Measurements from ENCODE around the gene ABCF2. TPM values are rescaled to one million over a fixed set of nuclear protein-coding genes. Genes with fewer than 3 reads are reported as not detected.

The ABCF2 gene
- total RNA-seq, 1 donor from 2014 or later = 23.3 TPM

GRCh38 chr7:151240536-151240935 is 13.5 kb upstream of the ABCF2 start:
- no peak overlapping the region for H3K4me3 ChIP-seq
- no peak for TF ChIP-seq CTCF (IDR thresholded peaks at IDR 0.05)
- intact Hi-C loops (cut with DNase I) = loop anchor here (5.0 kb wide), 1 partner anchor 62 kb away; no protein-coding TSS in a partner anchor
- DNase-seq (no peak), ATAC-seq (no peak)
- H3K36me3 ChIP-seq = peaks cover 62% of the 10 kb centered on the region
- peaks cover 11% of the 10 kb centered on the region for H3K27me3 ChIP-seq (ENCODE audit: low read depth)
- H3K9me3 ChIP-seq = no peaks in the 10 kb centered on the region
- H3K4me1 ChIP-seq = peaks cover 26% of the 10 kb centered on the region
- H3K27ac ChIP-seq = no peak overlapping the region

- H3K9me3 ChIP-seq = no peaks in the 10 kb centered on the region
- H3K27ac ChIP-seq = no peak overlapping the region
- DNase-seq (no peak), ATAC-seq (no peak)
- H3K27me3 ChIP-seq (ENCODE audit: low read depth) = peaks cover 5% of the 10 kb centered on the region
- H3K36me3 ChIP-seq = peaks cover 68% of the 10 kb centered on the region
- no peak for TF ChIP-seq CTCF (IDR thresholded peaks at IDR 0.05)
- intact Hi-C loops (cut with DNase I) = loop anchor here (5.0 kb wide), 1 partner anchor 62 kb away; no protein-coding TSS in a partner anchor
- H3K4me1 ChIP-seq = peaks cover 20% of the 10 kb centered on the region
- no peak overlapping the region for H3K4me3 ChIP-seq
Observed at GRCh38 chr7:151239837-151240459, 12.9 kb upstream of the ABCF2 start.

- Histone ChIP-seq H3K9me3 (no peaks in the 10 kb centered on the region), H3K27me3 (ENCODE audit: low read depth) (no peaks in the 10 kb centered on the region), H3K36me3 (peaks cover 73% of the 10 kb centered on the region), H3K4me3 (no peak overlapping the region), H3K27ac (no peak overlapping the region), H3K4me1 (peaks cover 15% of the 10 kb centered on the region)
- intact Hi-C loops (cut with DNase I) = no loop called here
- DNase-seq (no peak), ATAC-seq (no peak)
- TF ChIP-seq CTCF (IDR thresholded peaks at IDR 0.05) = no peak
Observed at GRCh38 chr7:151238924-151239836, 12.2 kb upstream of the ABCF2 start.

GRCh38 chr7:151238190-151238810 is 11.3 kb upstream of the ABCF2 start:
- Histone ChIP-seq H3K27me3 (ENCODE audit: low read depth) (no peaks in the 10 kb centered on the region), H3K4me1 (peaks cover 15% of the 10 kb centered on the region), H3K27ac (no peak overlapping the region), H3K9me3 (no peaks in the 10 kb centered on the region), H3K4me3 (no peak overlapping the region), H3K36me3 (peaks cover 73% of the 10 kb centered on the region)
- ATAC-seq = no peak
- intact Hi-C loops (cut with DNase I) = no loop called here
- no peak for TF ChIP-seq CTCF (IDR thresholded peaks at IDR 0.05)
- no peak for DNase-seq
